Heart left ventricle (tissue), 13 donors: ENCODE data around the gene TARBP2.

Source experiments
- CTCF ChIP-seq, 12 donors: fragments of 200-600 bp; sonication (generic) in 4 of 12; IDR thresholded peaks; one replicate each; pipeline versions ENCODE4 v1.5.0 to v1.8.0; 2018 to 2022; ENCODE audit warnings: antibody characterized with exemption in 12 of 12, mild to moderate bottlenecking in 5 of 12
- POLR2A ChIP-seq, 2 donors: fragments of 450-650 bp; IDR thresholded peaks; one replicate each; pipeline ENCODE4 v1.6.1; 2017; ENCODE audit warnings: antibody characterized with exemption in 2 of 2, mild to moderate bottlenecking in 2 of 2, moderate library complexity in 2 of 2
- donor health status: ischemic (EF 13 %, LVEDD 7.1; RV severe dilation, severe dysfunction).
- donor health status: DM: no; HTN: yes; CAD: no.
- donor health status: DM: no; HTN: no; CAD: no.
- donor health status: ischemic (EF 25% LVEDD 6.9; RV normal size, moderate dysfunction).
- donor health status: ischemic (EF 25% LVEDD 5.7; RV mildly dilated, moderate dysfunction).
- donor health status: ischemic (EF 35%, LVEDD 5.7; RV mildly dilated, moderate dysfunction).
- donor health status: nonischemic (EF 11% LVEDD 7.7; RV severe dilation, severe dysfunction).
- donor health status: DM: yes; HTN: yes; CAD: no.
- donor health status: PGD.
- donor health status: ischemic (EF 29% LVEDD 5.4; RV normal size, mild dysfunction).
- donor health status: nonischemic (EF 23%, LVEDD 6.1; RV moderate dilation, normal function).

DNA sequence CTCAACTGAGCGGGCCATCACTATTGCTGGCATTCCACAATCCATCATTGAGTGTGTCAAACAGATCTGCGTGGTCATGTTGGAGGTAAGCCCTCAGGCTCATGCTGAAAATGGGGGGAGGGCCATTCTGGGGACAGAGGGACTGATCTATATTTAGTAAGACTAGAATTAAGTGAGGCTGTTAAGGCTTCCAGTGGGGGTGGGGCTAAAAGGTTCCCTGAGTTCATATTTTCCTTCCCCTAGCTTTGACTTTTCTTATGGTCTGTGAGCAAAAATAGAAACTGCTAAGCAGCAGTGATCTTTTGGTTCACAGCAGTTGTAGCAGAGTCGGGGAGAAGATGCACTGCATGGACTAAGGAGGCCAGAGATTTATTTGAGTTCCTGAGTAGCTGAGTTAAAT, 40.0 kb upstream of the TARBP2 start:
- TF ChIP-seq CTCF (IDR thresholded peaks at IDR 0.05) (no peak), POLR2A (IDR thresholded peaks at IDR 0.05) (peak; percentile 22 to 63)
